HepG2 (cell line): ENCODE data around the gene BRCA1. TPM values are rescaled to one million over a fixed set of nuclear protein-coding genes. Genes with fewer than 3 reads are reported as not detected.

Experiments
- GPN1 ChIP-seq: sonication (generic); formaldehyde crosslinking; IDR thresholded peaks from 2 replicates; pipeline ENCODE4 v1.5.1; 2020; ENCODE audit warnings: missing genetic modification reagents, borderline replicate concordance
- HBP1 ChIP-seq: IDR thresholded peaks from 2 replicates; pipeline ENCODE4 v1.6.1; 2016; ENCODE audit warnings: low read depth, control low read depth
- HIVEP1 ChIP-seq: sonication (generic); formaldehyde crosslinking; IDR thresholded peaks from 2 replicates; pipeline ENCODE4 v1.4.0; 2020; ENCODE audit warnings: mild to moderate bottlenecking, missing genetic modification reagents
- KLF16 ChIP-seq, 2 experiments: sonication (generic) in 1 of 2; formaldehyde crosslinking in 1 of 2; IDR thresholded peaks; 2 replicates each; pipeline versions ENCODE4 v1.6.1 to v1.8.0; 2016 to 2023; ENCODE audit warnings: missing genetic modification reagents in 2 of 2, missing compliant biosample characterization in 1 of 2
- NFE2L2 ChIP-seq: fragments of 150-350 bp; IDR thresholded peaks from 2 replicates; pipeline ENCODE4 v1.6.1; 2014; ENCODE audit warnings: low read length
- NRL ChIP-seq: sonication (generic); formaldehyde crosslinking; IDR thresholded peaks from 2 replicates; pipeline ENCODE4 v1.5.0; 2020; ENCODE audit warnings: missing genetic modification reagents, mild to moderate bottlenecking, moderate library complexity, borderline replicate concordance
- PAWR ChIP-seq: sonication (generic); formaldehyde crosslinking; IDR thresholded peaks from 2 replicates; pipeline ENCODE4 v1.4.0; 2020; ENCODE audit warnings: missing genetic modification reagents, mild to moderate bottlenecking, borderline replicate concordance
- PAX8 ChIP-seq: sonication (generic); formaldehyde crosslinking; IDR thresholded peaks from 2 replicates; pipeline ENCODE4 v1.8.0; 2022; ENCODE audit warnings: mild to moderate bottlenecking, missing genetic modification reagents, borderline replicate concordance
- POGZ ChIP-seq: sonication (generic); formaldehyde crosslinking; IDR thresholded peaks from 2 replicates; pipeline ENCODE4 v1.4.0; 2020; ENCODE audit warnings: mild to moderate bottlenecking, missing genetic modification reagents
- SALL1 ChIP-seq: sonication (generic); formaldehyde crosslinking; IDR thresholded peaks from 2 replicates; pipeline ENCODE4 v1.8.0; 2022; ENCODE audit warnings: mild to moderate bottlenecking, missing genetic modification reagents
- SMAD9 ChIP-seq: sonication (generic); formaldehyde crosslinking; IDR thresholded peaks from 2 replicates; pipeline ENCODE4 v1.5.1; 2020; ENCODE audit warnings: mild to moderate bottlenecking, missing genetic modification reagents
- SP5 ChIP-seq: IDR thresholded peaks from 2 replicates; pipeline ENCODE4 v1.6.1; 2016; ENCODE audit warnings: low read depth, borderline replicate concordance
- SRSF4 ChIP-seq: fragments of 200-400 bp; formaldehyde crosslinking; IDR thresholded peaks from one replicate; pipeline ENCODE4 v1.6.1; 2018; ENCODE audit warnings: mild to moderate bottlenecking, low read depth, low read length, moderate library complexity; ENCODE audit not compliant: poor library complexity, severe bottlenecking
- TAF1 ChIP-seq: sonication (generic); formaldehyde crosslinking; IDR thresholded peaks from 2 replicates; pipeline ENCODE4 v1.4.0; 2020; ENCODE audit warnings: missing genetic modification reagents
- XBP1 ChIP-seq: sonication (generic); formaldehyde crosslinking; IDR thresholded peaks from 2 replicates; pipeline ENCODE4 v1.5.0; 2020; ENCODE audit warnings: missing genetic modification reagents
- YEATS4 ChIP-seq: sonication (generic); formaldehyde crosslinking; IDR thresholded peaks from 2 replicates; pipeline ENCODE4 v1.4.0; 2020; ENCODE audit warnings: missing genetic modification reagents, borderline replicate concordance
- ZBTB38 ChIP-seq: sonication (generic); formaldehyde crosslinking; IDR thresholded peaks from 2 replicates; pipeline ENCODE4 v1.5.1; 2020; ENCODE audit warnings: mild to moderate bottlenecking, missing genetic modification reagents
- ZC3H4 ChIP-seq: sonication (generic); formaldehyde crosslinking; IDR thresholded peaks from 2 replicates; pipeline ENCODE4 v1.4.0; 2020; ENCODE audit warnings: missing genetic modification reagents, borderline replicate concordance
- ZFAT ChIP-seq: sonication (generic); formaldehyde crosslinking; conservative IDR thresholded peaks from 2 replicates; pipeline ENCODE4 v1.8.1; 2023; ENCODE audit warnings: missing genetic modification reagents, inconsistent platforms
- ZFP1 ChIP-seq: IDR thresholded peaks from 2 replicates; pipeline ENCODE4 v1.6.1; 2016
- ZFP36L2 ChIP-seq: sonication (generic); formaldehyde crosslinking; IDR thresholded peaks from 2 replicates; pipeline ENCODE4 v1.4.0; 2020; ENCODE audit warnings: missing genetic modification reagents
- ZFX ChIP-seq: sonication (generic); formaldehyde crosslinking; IDR thresholded peaks from 2 replicates; pipeline ENCODE4 v1.4.0; 2020; ENCODE audit warnings: mild to moderate bottlenecking, low read depth, missing genetic modification reagents, moderate library complexity
- ZNF232 ChIP-seq: sonication (generic); formaldehyde crosslinking; IDR thresholded peaks from 2 replicates; pipeline ENCODE4 v1.4.0; 2020; ENCODE audit warnings: missing genetic modification reagents, borderline replicate concordance
- ZNF558 ChIP-seq: sonication (generic); formaldehyde crosslinking; IDR thresholded peaks from 2 replicates; pipeline ENCODE4 v1.9.0; 2022; ENCODE audit warnings: mild to moderate bottlenecking, missing genetic modification reagents, borderline replicate concordance
- ZNF570 ChIP-seq: sonication (generic); formaldehyde crosslinking; IDR thresholded peaks from 2 replicates; pipeline ENCODE4 v1.4.0; 2020; ENCODE audit warnings: mild to moderate bottlenecking, missing genetic modification reagents, borderline replicate concordance
- ZNF672 ChIP-seq: sonication (generic); formaldehyde crosslinking; IDR thresholded peaks from 2 replicates; pipeline ENCODE4 v1.8.1; 2022; ENCODE audit warnings: missing genetic modification reagents
- ZNF678 ChIP-seq: sonication (generic); formaldehyde crosslinking; IDR thresholded peaks from 2 replicates; pipeline ENCODE4 v1.4.0; 2020; ENCODE audit warnings: mild to moderate bottlenecking, missing genetic modification reagents
- ZNF75D ChIP-seq: sonication (generic); formaldehyde crosslinking; IDR thresholded peaks from 2 replicates; pipeline ENCODE4 v1.8.1; 2023; ENCODE audit warnings: missing genetic modification reagents, mild to moderate bottlenecking, borderline replicate concordance
- ZNF766 ChIP-seq: sonication (generic); formaldehyde crosslinking; IDR thresholded peaks from 2 replicates; pipeline ENCODE4 v1.5.0; 2020; ENCODE audit warnings: missing genetic modification reagents, borderline replicate concordance
- ZNF776 ChIP-seq: sonication (generic); formaldehyde crosslinking; IDR thresholded peaks from 2 replicates; pipeline ENCODE4 v1.4.0; 2020; ENCODE audit warnings: mild to moderate bottlenecking, missing genetic modification reagents
- polyA plus RNA-seq, 8 experiments: library from polyadenylated mRNA; depleted of rRNA in 3 of 8; stranded (reverse) in 7 of 8; unstranded in 1 of 8; fragments of >200 nt; fragmentation: Illumina TruSeq in 4 of 8; extraction: Trizol in 4 of 8; gene quantifications; 2 replicates each; pipeline versions ENCODE4 v1.2.1 to v1.2.3, GENCODE V29; 2011 to 2016; ENCODE audit warnings: low read depth in 4 of 8, missing spikeins in 1 of 8, mixed read lengths in 1 of 8; ENCODE audit not compliant: insufficient read depth in 1 of 8
- total RNA-seq, 5 experiments: library from RNA; depleted of rRNA; stranded (reverse); fragments of >200 nt; fragmentation: Illumina TruSeq; extraction: Trizol; gene quantifications; 2 replicates each; pipeline ENCODE4 v1.2.3, GENCODE V29; 2016; ENCODE audit warnings: low read depth in 1 of 5
- TF ChIP-seq, protein P1 (sequence below): sonication (generic); formaldehyde crosslinking; IDR thresholded peaks from 2 replicates; pipeline ENCODE4 v1.8.0; 2022; ENCODE audit warnings: missing genetic modification reagents, low read depth, mild to moderate bottlenecking, borderline replicate concordance

The BRCA1 gene
- total and polyA plus RNA-seq, 2 of the 13 experiments (the other 11 are each of a cell fraction or from before 2014, with no cell fraction given) = 13.3 to 37.5 TPM

- TF ChIP-seq PAWR (CRISPR knock-in tag) (no peak), ZFP36L2 (peak; percentile 31; the same call in 1 of the 2 replicates), PAX8 (CRISPR knock-in tag) (no peak; the same call in 1 of the 2 replicates), POGZ (peak; percentile 80), GPN1 (CRISPR knock-in tag) (no peak), SMAD9 (CRISPR knock-in tag) (peak; percentile 18; the same call in 1 of the 2 replicates), YEATS4 (peak; percentile 15; the same call in 1 of the 2 replicates), ZNF570 (CRISPR knock-in tag) (no peak), ZNF672 (CRISPR knock-in tag) (no peak), SP5 (CRISPR knock-in tag) (peak; percentile 83), NFE2L2 (no peak), ZFX (peak; percentile 96), ZFAT (CRISPR knock-in tag) (no peak), ZNF232 (CRISPR knock-in tag) (peak; percentile 79; the same call in 1 of the 2 replicates), ZNF678 (CRISPR knock-in tag) (peak; percentile 32; the same call in 1 of the 2 replicates), ZNF766 (CRISPR knock-in tag) (no peak), SRSF4 (no peak), ZBTB38 (CRISPR knock-in tag) (no peak), HBP1 (CRISPR knock-in tag) (peak; percentile 59), TAF1 (CRISPR knock-in tag) (peak; percentile 81), HIVEP1 (CRISPR knock-in tag) (no peak; the same call in 1 of the 2 replicates), ZFP1 (no peak; the same call in 1 of the 2 replicates), SALL1 (peak; percentile 72; the same call in 1 of the 2 replicates), NRL (CRISPR knock-in tag) (peak; percentile 88), ZNF776 (no peak), ZC3H4 (peak; percentile 74; the same call in 1 of the 2 replicates), KLF16 (CRISPR knock-in tag; IDR thresholded peaks at IDR 0.05) (no peak; a peak in 2 of 4 replicates), ZNF558 (CRISPR knock-in tag) (peak; percentile 93), XBP1 (CRISPR knock-in tag) (0 out of 2 replicates have a peak, but pooled peaks have one; percentile 1), ZNF75D (CRISPR knock-in tag) (no peak)
- TF ChIP-seq, protein P1, sequence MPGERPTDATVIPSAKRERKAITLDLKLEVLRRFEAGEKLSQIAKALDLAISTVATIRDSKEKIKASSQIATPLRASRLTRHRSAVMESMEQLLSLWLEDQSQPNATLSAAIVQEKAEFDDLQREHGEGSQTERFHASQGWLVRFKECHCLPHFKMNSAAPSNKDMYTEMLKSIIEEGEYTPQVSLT (CRISPR knock-in tag) = no peak; the same call in 1 of the 2 replicates
Observed at GRCh38 chr17:43170766-43171585, 45.8 kb upstream of the BRCA1 start, which contains the start of gene NBR1 (continued).
